RWPE1 (cell line): Measurements from ENCODE around the gene UTP4.

Experiments
- CTCF ChIA-PET: fragments of 350-600 bp; sonication (Branson Sonifier 250); formaldehyde crosslinking; extraction: SDS; loops from one replicate; lab custom pipeline; 2021; lab: Yijun Ruan, JAX
- POLR2A ChIA-PET: fragments of 400-600 bp; formaldehyde crosslinking; extraction: SDS; loops from one replicate; lab custom pipeline; 2020; ENCODE audit warnings: antibody characterized with exemption; ENCODE audit not compliant: low non-redundant PET; lab: Yijun Ruan, JAX
- DNase-seq: peaks from one replicate; pipeline ENCODE4 v3.0.0; 2012; ENCODE audit warnings: low spot score
- H3K27ac ChIP-seq: fragments of 450-650 bp; 2 replicates; pipeline ENCODE4 v1.5.1; 2017
- CTCF ChIP-seq: fragments of 450-650 bp; conservative IDR thresholded peaks from 2 replicates; pipeline ENCODE4 v1.5.1; 2017; ENCODE audit warnings: low read depth, mild to moderate bottlenecking

Gene UTP4

GRCh38 chr16:69114346-69114975, 18.0 kb upstream of the UTP4 start:
- no peak for DNase-seq
- H3K27ac ChIP-seq: peak overlapping the region; percentile 4; the same call in 1 of the 2 replicates
- POLR2A ChIA-PET: no interaction called here
- CTCF ChIA-PET: interaction anchor here (3.2 kb wide), 1 partner anchor 10 kb away, joined by 36 read pairs; no protein-coding TSS in a partner anchor
- no peak for TF ChIP-seq CTCF

GRCh38 chr16:69114976-69115355, 17.5 kb upstream of the UTP4 start:
- CTCF ChIA-PET: no interaction called here
- POLR2A ChIA-PET: no interaction called here
- no peak overlapping the region for H3K27ac ChIP-seq
- no peak for DNase-seq
- no peak for TF ChIP-seq CTCF

- no peak for TF ChIP-seq CTCF
- ChIA-PET CTCF (no interaction called here), POLR2A (no interaction called here)
- no peak overlapping the region for H3K27ac ChIP-seq
- no peak for DNase-seq
These were observed 17.1 kb upstream of the UTP4 start for GRCh38 chr16:69115361-69115760.

GRCh38 chr16:69115837-69116236, 16.6 kb upstream of the UTP4 start:
- ChIA-PET CTCF (no interaction called here), POLR2A (no interaction called here)
- no peak for DNase-seq
- no peak for TF ChIP-seq CTCF
- no peak overlapping the region for H3K27ac ChIP-seq

- DNase-seq: no peak
- no peak overlapping the region for H3K27ac ChIP-seq
- CTCF ChIA-PET: interaction anchor here (1.9 kb wide), 1 partner anchor 9 kb away, joined by 5 read pairs; no protein-coding TSS in a partner anchor
- TF ChIP-seq CTCF: no peak
- POLR2A ChIA-PET: no interaction called here
These were observed 16.1 kb upstream of the UTP4 start for GRCh38 chr16:69116256-69116875.

- ChIA-PET CTCF (interaction anchor here (1.9 kb wide), 1 partner anchor 9 kb away, joined by 5 read pairs; no protein-coding TSS in a partner anchor), POLR2A (no interaction called here)
- H3K27ac ChIP-seq: no peak overlapping the region
- DNase-seq: no peak
- no peak for TF ChIP-seq CTCF
These were observed 15.5 kb upstream of the UTP4 start for GRCh38 chr16:69116906-69117305.
